Smooth muscle cell (in vitro differentiated cells): ENCODE data around the gene USP37. TPM values are rescaled to one million over a fixed set of nuclear protein-coding genes. Genes with fewer than 3 reads are reported as not detected.

ENCODE experiments used
- DNase-seq: peaks from one replicate; lab custom pipeline; 2025; ENCODE audit not compliant: unreplicated experiment; lab: John Stamatoyannopoulos, UW
- H2AFZ ChIP-seq: fragments of 200-600 bp; sonication (generic); 2 replicates; pipeline ENCODE4 v1.6.0; 2016; ENCODE audit warnings: antibody characterized with exemption, low read depth, mild to moderate bottlenecking
- H3F3A ChIP-seq: fragments of 200-600 bp; sonication (generic); 2 replicates; pipeline ENCODE4 v1.6.0; 2017; ENCODE audit warnings: antibody characterized with exemption, low read depth
- H3K27ac ChIP-seq: fragments of 200-600 bp; sonication (generic); 2 replicates; pipeline ENCODE4 v1.5.1; 2016; ENCODE audit warnings: low read depth, mild to moderate bottlenecking
- H3K27me3 ChIP-seq: fragments of 200-600 bp; sonication (generic); 2 replicates; pipeline ENCODE4 v1.6.1; 2016; ENCODE audit warnings: low read depth, mild to moderate bottlenecking
- H3K36me3 ChIP-seq: fragments of 200-600 bp; sonication (generic); 2 replicates; pipeline ENCODE4 v1.5.1; 2016; ENCODE audit warnings: low read depth
- H3K4me1 ChIP-seq: fragments of 200-600 bp; sonication (generic); 2 replicates; pipeline ENCODE4 v1.5.1; 2016; ENCODE audit warnings: low read depth
- H3K4me2 ChIP-seq: fragments of 200-600 bp; sonication (generic); 2 replicates; pipeline ENCODE4 v1.6.0; 2016; ENCODE audit warnings: mild to moderate bottlenecking
- H3K4me3 ChIP-seq: fragments of 200-600 bp; sonication (generic); 2 replicates; pipeline ENCODE4 v1.5.1; 2016; ENCODE audit warnings: mild to moderate bottlenecking
- H3K79me2 ChIP-seq: fragments of 200-600 bp; sonication (generic); 2 replicates; pipeline ENCODE4 v1.6.0; 2016; ENCODE audit warnings: low read depth, mild to moderate bottlenecking
- H3K9ac ChIP-seq: fragments of 200-600 bp; sonication (generic); 2 replicates; pipeline ENCODE4 v1.6.0; 2016; ENCODE audit warnings: low read depth
- H3K9me3 ChIP-seq: fragments of 200-600 bp; sonication (generic); replicated peaks from 2 replicates; pipeline ENCODE4 v1.5.1; 2016; ENCODE audit warnings: low read depth
- H4K20me1 ChIP-seq: fragments of 200-600 bp; sonication (generic); 2 replicates; pipeline ENCODE4 v1.6.0; 2016; ENCODE audit warnings: low read depth
- CTCF ChIP-seq: fragments of 200-600 bp; sonication (generic); IDR thresholded peaks from 2 replicates; pipeline ENCODE4 v1.5.1; 2017; ENCODE audit warnings: borderline replicate concordance, mild to moderate bottlenecking, antibody characterized with exemption; ENCODE audit not compliant: insufficient read depth, poor library complexity, severe bottlenecking
- WGBS: methylation state at CpG from one replicate; pipeline ENCODE4 v1.1.7; 2016; ENCODE audit warnings: low lambda C conversion rate; 5-methylcytosine and 5-hydroxymethylcytosine counted together
- polyA plus RNA-seq: library from polyadenylated mRNA; unstranded; fragments of >200 nt; fragmentation: Nextera tagmentation; extraction: Ambion mirVana; gene quantifications from 2 replicates; pipeline ENCODE4 v1.2.1, GENCODE V29; 2016
- total RNA-seq: library from RNA; depleted of rRNA; stranded (reverse); fragments of >200 nt; gene quantifications from 2 replicates; pipeline ENCODE4 v1.2.3, GENCODE V29; 2014

The USP37 gene
- total and polyA plus RNA-seq, 2 experiments from 2014 or later: 3.6 to 10.8 TPM

DNA sequence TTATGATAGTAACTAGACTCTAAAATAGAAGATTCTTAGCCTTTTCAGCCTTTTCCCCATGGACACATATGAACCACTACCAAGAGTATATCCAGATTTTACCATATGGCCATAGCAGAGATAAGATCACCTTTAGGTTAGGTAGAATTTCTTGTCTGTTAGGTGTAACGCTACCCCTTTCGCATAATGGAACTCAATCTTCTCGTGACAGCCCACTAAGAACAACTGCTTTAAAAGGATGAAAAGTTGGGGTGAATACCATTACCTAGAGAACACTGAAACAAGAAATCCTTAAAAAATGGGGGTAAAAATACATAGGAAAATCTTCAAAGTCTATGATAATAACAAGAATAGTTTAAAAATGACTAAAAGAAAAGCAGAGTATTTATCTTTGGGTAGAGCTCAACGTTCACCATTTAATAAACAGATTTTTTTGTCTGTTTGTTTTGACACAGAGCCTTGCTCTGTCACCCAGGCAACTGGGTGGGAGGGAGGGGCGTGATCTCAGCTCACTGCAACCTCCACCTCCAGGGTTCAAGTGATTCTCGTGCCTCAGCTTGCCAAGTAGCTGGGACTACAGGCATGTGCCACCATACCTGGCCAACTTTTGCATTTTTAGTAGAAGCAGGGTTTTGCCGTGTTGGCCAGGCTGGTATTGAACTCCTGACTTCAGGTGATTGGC lies 82.0 kb downstream of the USP37 start:
- Histone ChIP-seq H3K4me1 (no peaks in the 10 kb centered on the region), H3K4me3 (no peak overlapping the region), H3K27ac (no peak overlapping the region), H3K4me2 (no peak overlapping the region), H3K9ac (no peak overlapping the region), H3K9me3 (no peaks in the 10 kb centered on the region), H4K20me1 (no peaks in the 10 kb centered on the region), H3K36me3 (peaks cover 25% of the 10 kb centered on the region), H3K79me2 (no peaks in the 10 kb centered on the region), H2AFZ (no peak overlapping the region), H3F3A (no peaks in the 10 kb centered on the region), H3K27me3 (no peaks in the 10 kb centered on the region)
- DNase-seq: no peak
- 95% methylated on average over 7 of the region's 7 CpGs for WGBS
- no peak for TF ChIP-seq CTCF

- no peaks in the 10 kb centered on the region for H3K27me3 ChIP-seq
- H3K9ac ChIP-seq: no peak overlapping the region
- H3K9me3 ChIP-seq: no peaks in the 10 kb centered on the region
- no peak for DNase-seq
- no peak overlapping the region for H3K4me2 ChIP-seq
- H3F3A ChIP-seq: no peaks in the 10 kb centered on the region
- no peaks in the 10 kb centered on the region for H4K20me1 ChIP-seq
- no peak overlapping the region for H2AFZ ChIP-seq
- H3K4me1 ChIP-seq: no peaks in the 10 kb centered on the region
- no peak overlapping the region for H3K4me3 ChIP-seq
- no peak overlapping the region for H3K27ac ChIP-seq
- peaks cover 18% of the 10 kb centered on the region for H3K36me3 ChIP-seq
- 61% methylated on average over 1 of the region's 1 CpG for WGBS
- TF ChIP-seq CTCF: no peak
- no peaks in the 10 kb centered on the region for H3K79me2 ChIP-seq
Measured at GRCh38 chr2:218482651-218483050, 85.5 kb downstream of the USP37 start.

- Histone ChIP-seq H3K36me3 (peaks cover 18% of the 10 kb centered on the region), H3K27me3 (no peaks in the 10 kb centered on the region), H3K27ac (no peak overlapping the region), H3K9me3 (no peaks in the 10 kb centered on the region), H3K9ac (no peak overlapping the region), H3K4me1 (no peaks in the 10 kb centered on the region), H3K4me2 (no peak overlapping the region), H2AFZ (no peak overlapping the region), H3F3A (no peaks in the 10 kb centered on the region), H3K4me3 (no peak overlapping the region), H3K79me2 (no peaks in the 10 kb centered on the region), H4K20me1 (no peaks in the 10 kb centered on the region)
- TF ChIP-seq CTCF: no peak
- WGBS: 98% methylated on average over 2 of the region's 2 CpGs
- DNase-seq: no peak
Measured at GRCh38 chr2:218479595-218479994, 88.6 kb downstream of the USP37 start.

DNA sequence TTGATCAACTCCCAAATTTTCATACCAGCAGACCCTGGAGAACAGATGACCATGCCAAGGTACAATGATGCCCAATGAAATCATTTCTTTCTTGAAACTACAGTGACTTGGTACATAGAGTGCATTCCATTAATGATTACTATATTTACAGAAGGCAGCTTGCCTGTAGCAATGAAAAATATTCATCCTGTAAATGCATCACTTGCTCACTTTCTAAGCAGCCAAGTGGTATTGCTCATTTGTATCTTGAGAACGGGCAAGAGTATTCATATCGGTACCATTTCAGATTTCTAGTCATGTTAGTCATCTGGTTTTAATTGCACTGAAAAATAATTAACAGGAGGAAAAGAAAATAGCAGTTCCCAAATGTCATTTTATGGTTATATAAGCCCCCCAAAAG lies 89.6 kb downstream of the USP37 start:
- Histone ChIP-seq H3K9ac (no peak overlapping the region), H3K4me1 (no peaks in the 10 kb centered on the region), H3K4me3 (no peak overlapping the region), H3K79me2 (no peaks in the 10 kb centered on the region), H3K4me2 (no peak overlapping the region), H4K20me1 (no peaks in the 10 kb centered on the region), H3F3A (no peaks in the 10 kb centered on the region), H3K9me3 (no peaks in the 10 kb centered on the region), H3K36me3 (peaks cover 18% of the 10 kb centered on the region), H2AFZ (no peak overlapping the region), H3K27me3 (no peaks in the 10 kb centered on the region), H3K27ac (no peak overlapping the region)
- DNase-seq: no peak
- no peak for TF ChIP-seq CTCF
- 92% methylated on average over 2 of the region's 2 CpGs for WGBS
